CD4-positive, alpha-beta T cell treated with Interleukin-17A for 4 hours (primary cell): ENCODE results near the gene S100A3.
"Not testable (repeated sequence)": the region's sequence is repeated elsewhere in the genome, so short reads cannot be mapped to it uniquely, and the experiment has no call there.

ENCODE experiments used
- DNase-seq: peaks from one replicate; pipeline ENCODE4 v3.0.0-alpha.2; 2020; ENCODE audit warnings: mixed read lengths

The S100A3 gene

GRCh38 chr1:153534226-153534924 lies 14.7 kb downstream of the S100A3 start:
- DNase-seq = no peak

- peak; percentile 37 for DNase-seq
Measured at GRCh38 chr1:153533689-153534201, 15.3 kb downstream of the S100A3 start.

GRCh38 chr1:153532769-153533599 lies 16.1 kb downstream of the S100A3 start:
- DNase-seq = peak; percentile 87

- peak; percentile 68 for DNase-seq
Measured at GRCh38 chr1:153532181-153532580, 16.9 kb downstream of the S100A3 start.

- no peak for DNase-seq
Measured at GRCh38 chr1:153531638-153532037, 17.4 kb downstream of the S100A3 start.

GRCh38 chr1:153527683-153528040 lies 21.4 kb downstream of the S100A3 start:
- no peak for DNase-seq

- DNase-seq = no peak
Measured at GRCh38 chr1:153527023-153527682, 21.9 kb downstream of the S100A3 start.

GRCh38 chr1:153526132-153526543 lies 22.9 kb downstream of the S100A3 start:
- no peak for DNase-seq

- no peak for DNase-seq
Measured at GRCh38 chr1:153525088-153525728, 23.9 kb downstream of the S100A3 start.

GRCh38 chr1:153522353-153523048 lies 26.6 kb downstream of the S100A3 start:
- DNase-seq = not testable (repeated sequence)

- not testable (repeated sequence) for DNase-seq
Measured at GRCh38 chr1:153521808-153522207, 27.2 kb downstream of the S100A3 start.

- no peak for DNase-seq
Measured at GRCh38 chr1:153520818-153521476, 28.1 kb downstream of the S100A3 start.

- DNase-seq = not testable (repeated sequence)
Measured at GRCh38 chr1:153520137-153520691, 28.8 kb downstream of the S100A3 start.

GRCh38 chr1:153519242-153519641 lies 29.8 kb downstream of the S100A3 start:
- no peak for DNase-seq

GRCh38 chr1:153515504-153516394 lies 33.3 kb downstream of the S100A3 start:
- DNase-seq = no peak

GRCh38 chr1:153513666-153514065 lies 35.4 kb downstream of the S100A3 start:
- DNase-seq = no peak

- no peak for DNase-seq
Measured at GRCh38 chr1:153513023-153513422, 36.0 kb downstream of the S100A3 start.

GRCh38 chr1:153510984-153511410 lies 38.1 kb downstream of the S100A3 start:
- DNase-seq = peak; percentile 91

- peak; percentile 79 for DNase-seq
Measured at GRCh38 chr1:153509729-153510354, 39.2 kb downstream of the S100A3 start.

GRCh38 chr1:153509036-153509435 lies 40.0 kb downstream of the S100A3 start:
- no peak for DNase-seq
